ENCODE results near the gene DNAAF9. TPM values are rescaled to one million over a fixed set of nuclear protein-coding genes. Genes with fewer than 3 reads are reported as not detected.

Gene DNAAF9
- total RNA-seq, 1 experiment from 2014 or later, result 4.6 TPM

DNA sequence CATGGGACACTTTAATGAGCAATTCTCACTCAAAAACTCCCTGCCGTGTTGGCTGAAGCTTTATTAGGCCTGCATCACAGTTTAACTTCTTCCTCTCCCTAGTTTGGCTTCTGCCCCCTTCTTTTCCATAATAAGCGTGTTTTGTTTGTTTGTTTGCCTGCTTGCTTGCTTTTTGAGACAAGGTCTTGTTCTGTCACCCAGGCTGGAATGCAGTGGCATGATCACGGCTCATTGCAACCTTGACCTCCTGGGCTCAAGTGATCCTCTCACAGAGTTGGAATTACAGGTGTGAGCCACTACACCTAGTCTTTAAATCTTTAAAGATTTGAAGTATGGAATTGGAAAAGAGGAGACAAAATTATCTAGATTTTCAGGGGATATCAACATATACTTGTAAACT lies 25.4 kb upstream of the DNAAF9 start:
- TF ChIP-seq, protein P1, sequence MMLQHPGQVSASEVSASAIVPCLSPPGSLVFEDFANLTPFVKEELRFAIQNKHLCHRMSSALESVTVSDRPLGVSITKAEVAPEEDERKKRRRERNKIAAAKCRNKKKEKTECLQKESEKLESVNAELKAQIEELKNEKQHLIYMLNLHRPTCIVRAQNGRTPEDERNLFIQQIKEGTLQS (IDR thresholded peaks at IDR 0.05), result no peak
- TF ChIP-seq CEBPB (IDR thresholded peaks at IDR 0.05; ENCODE audit: low read depth), result no peak
- TF ChIP-seq TCF7L2 (IDR thresholded peaks at IDR 0.05; ENCODE audit: borderline replicate concordance, extremely low read depth, insufficient read depth, insufficient read length), result no peak
- TF ChIP-seq, protein P2, sequence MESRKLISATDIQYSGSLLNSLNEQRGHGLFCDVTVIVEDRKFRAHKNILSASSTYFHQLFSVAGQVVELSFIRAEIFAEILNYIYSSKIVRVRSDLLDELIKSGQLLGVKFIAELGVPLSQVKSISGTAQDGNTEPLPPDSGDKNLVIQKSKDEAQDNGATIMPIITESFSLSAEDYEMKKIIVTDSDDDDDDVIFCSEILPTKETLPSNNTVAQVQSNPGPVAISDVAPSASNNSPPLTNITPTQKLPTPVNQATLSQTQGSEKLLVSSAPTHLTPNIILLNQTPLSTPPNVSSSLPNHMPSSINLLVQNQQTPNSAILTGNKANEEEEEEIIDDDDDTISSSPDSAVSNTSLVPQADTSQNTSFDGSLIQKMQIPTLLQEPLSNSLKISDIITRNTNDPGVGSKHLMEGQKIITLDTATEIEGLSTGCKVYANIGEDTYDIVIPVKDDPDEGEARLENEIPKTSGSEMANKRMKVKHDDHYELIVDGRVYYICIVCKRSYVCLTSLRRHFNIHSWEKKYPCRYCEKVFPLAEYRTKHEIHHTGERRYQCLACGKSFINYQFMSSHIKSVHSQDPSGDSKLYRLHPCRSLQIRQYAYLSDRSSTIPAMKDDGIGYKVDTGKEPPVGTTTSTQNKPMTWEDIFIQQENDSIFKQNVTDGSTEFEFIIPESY (IDR thresholded peaks at IDR 0.05; ENCODE audit: extremely low read depth, insufficient replicate concordance, low read length), result no peak
- TF ChIP-seq EZH2 (IDR thresholded peaks at IDR 0.05), result no peak
- TF ChIP-seq ELF1 (IDR thresholded peaks at IDR 0.05; ENCODE audit: borderline replicate concordance, low read depth), result no peak
- TF ChIP-seq POLR2A (IDR thresholded peaks at IDR 0.05; ENCODE audit: borderline replicate concordance, extremely low read depth, insufficient read depth, insufficient read length), result no peak
- TF ChIP-seq, protein P3, sequence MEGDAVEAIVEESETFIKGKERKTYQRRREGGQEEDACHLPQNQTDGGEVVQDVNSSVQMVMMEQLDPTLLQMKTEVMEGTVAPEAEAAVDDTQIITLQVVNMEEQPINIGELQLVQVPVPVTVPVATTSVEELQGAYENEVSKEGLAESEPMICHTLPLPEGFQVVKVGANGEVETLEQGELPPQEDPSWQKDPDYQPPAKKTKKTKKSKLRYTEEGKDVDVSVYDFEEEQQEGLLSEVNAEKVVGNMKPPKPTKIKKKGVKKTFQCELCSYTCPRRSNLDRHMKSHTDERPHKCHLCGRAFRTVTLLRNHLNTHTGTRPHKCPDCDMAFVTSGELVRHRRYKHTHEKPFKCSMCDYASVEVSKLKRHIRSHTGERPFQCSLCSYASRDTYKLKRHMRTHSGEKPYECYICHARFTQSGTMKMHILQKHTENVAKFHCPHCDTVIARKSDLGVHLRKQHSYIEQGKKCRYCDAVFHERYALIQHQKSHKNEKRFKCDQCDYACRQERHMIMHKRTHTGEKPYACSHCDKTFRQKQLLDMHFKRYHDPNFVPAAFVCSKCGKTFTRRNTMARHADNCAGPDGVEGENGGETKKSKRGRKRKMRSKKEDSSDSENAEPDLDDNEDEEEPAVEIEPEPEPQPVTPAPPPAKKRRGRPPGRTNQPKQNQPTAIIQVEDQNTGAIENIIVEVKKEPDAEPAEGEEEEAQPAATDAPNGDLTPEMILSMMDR (IDR thresholded peaks at IDR 0.05 in 2 of 3, conservative IDR thresholded peaks at IDR 0.05 in 1 of 3; ENCODE audit: borderline replicate concordance in 1 of 3, insufficient read depth in 1 of 3, low read depth in 2 of 3, low read length in 2 of 3), result no peak
- TF ChIP-seq, protein P4, sequence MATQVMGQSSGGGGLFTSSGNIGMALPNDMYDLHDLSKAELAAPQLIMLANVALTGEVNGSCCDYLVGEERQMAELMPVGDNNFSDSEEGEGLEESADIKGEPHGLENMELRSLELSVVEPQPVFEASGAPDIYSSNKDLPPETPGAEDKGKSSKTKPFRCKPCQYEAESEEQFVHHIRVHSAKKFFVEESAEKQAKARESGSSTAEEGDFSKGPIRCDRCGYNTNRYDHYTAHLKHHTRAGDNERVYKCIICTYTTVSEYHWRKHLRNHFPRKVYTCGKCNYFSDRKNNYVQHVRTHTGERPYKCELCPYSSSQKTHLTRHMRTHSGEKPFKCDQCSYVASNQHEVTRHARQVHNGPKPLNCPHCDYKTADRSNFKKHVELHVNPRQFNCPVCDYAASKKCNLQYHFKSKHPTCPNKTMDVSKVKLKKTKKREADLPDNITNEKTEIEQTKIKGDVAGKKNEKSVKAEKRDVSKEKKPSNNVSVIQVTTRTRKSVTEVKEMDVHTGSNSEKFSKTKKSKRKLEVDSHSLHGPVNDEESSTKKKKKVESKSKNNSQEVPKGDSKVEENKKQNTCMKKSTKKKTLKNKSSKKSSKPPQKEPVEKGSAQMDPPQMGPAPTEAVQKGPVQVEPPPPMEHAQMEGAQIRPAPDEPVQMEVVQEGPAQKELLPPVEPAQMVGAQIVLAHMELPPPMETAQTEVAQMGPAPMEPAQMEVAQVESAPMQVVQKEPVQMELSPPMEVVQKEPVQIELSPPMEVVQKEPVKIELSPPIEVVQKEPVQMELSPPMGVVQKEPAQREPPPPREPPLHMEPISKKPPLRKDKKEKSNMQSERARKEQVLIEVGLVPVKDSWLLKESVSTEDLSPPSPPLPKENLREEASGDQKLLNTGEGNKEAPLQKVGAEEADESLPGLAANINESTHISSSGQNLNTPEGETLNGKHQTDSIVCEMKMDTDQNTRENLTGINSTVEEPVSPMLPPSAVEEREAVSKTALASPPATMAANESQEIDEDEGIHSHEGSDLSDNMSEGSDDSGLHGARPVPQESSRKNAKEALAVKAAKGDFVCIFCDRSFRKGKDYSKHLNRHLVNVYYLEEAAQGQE (IDR thresholded peaks at IDR 0.05; ENCODE audit: low read depth), result no peak
- no peak for TF ChIP-seq YY1 (IDR thresholded peaks at IDR 0.05; ENCODE audit: extremely low read depth, insufficient replicate concordance, low read depth, low read length)
- ChIA-PET CTCF (no interaction called here), POLR2A (no interaction called here), RAD21 (ENCODE audit: low non-redundant PET in 1 of 2, low total read pairs in 2 of 2, uncharacterized antibody in 2 of 2, unreplicated experiment in 2 of 2) (no interaction called here)
- Histone ChIP-seq H3K27ac (ENCODE audit: low read depth, low read length) (no peak overlapping the region), H4K20me1 (ENCODE audit: insufficient read depth) (no peaks in the 10 kb centered on the region), H3K4me1 (ENCODE audit: control insufficient read depth in 1 of 2, insufficient read depth in 2 of 2, low read length in 2 of 2) (no peaks in the 10 kb centered on the region), H3K4me2 (ENCODE audit: low read length) (no peak overlapping the region), H3K9me2 (ENCODE audit: insufficient read depth) (no peaks in the 10 kb centered on the region), H3K79me2 (ENCODE audit: insufficient read depth, low read length) (no peaks in the 10 kb centered on the region), H3K9ac (ENCODE audit: low read length) (no peak overlapping the region), H3K4me3 (replicated peaks in 1 of 2; ENCODE audit: low read depth in 1 of 2, low read length in 2 of 2) (no peak overlapping the region), H3K27me3 (ENCODE audit: insufficient read depth, low read length) (no peaks in the 10 kb centered on the region), H2AFZ (ENCODE audit: low read depth, low read length, poor library complexity, severe bottlenecking) (no peak overlapping the region), H3K36me3 (ENCODE audit: control insufficient read depth in 1 of 2, insufficient read depth in 2 of 2, low read length in 2 of 2) (no peaks in the 10 kb centered on the region), H3K9me3 (ENCODE audit: control insufficient read depth in 1 of 2, insufficient read depth in 1 of 2, low read depth in 1 of 2, low read length in 2 of 2) (no peaks in the 10 kb centered on the region)
- DNase-seq (ENCODE audit: low read depth, low spot score) (no peak), ATAC-seq (no peak)
- no TSS peak for BruUV-seq (replicated peaks)
- intact Hi-C loops (cut with micrococcal nuclease), result no loop called here
